Measurements from ENCODE around the gene SPOCK2. TPM values are rescaled to one million over a fixed set of nuclear protein-coding genes. Genes with fewer than 3 reads are reported as not detected.

The SPOCK2 gene
- total RNA-seq, 1 experiment from 2014 or later, result 0.33 TPM

GRCh38 chr10:72134785-72135767, 46.7 kb upstream of the SPOCK2 start:
- intact Hi-C loops (cut with micrococcal nuclease), result no loop called here
- H3K27ac ChIP-seq (ENCODE audit: low read length), result no peak overlapping the region
- H2AFZ ChIP-seq (ENCODE audit: low read length), result no peak overlapping the region
- H3K9me2 ChIP-seq (replicated peaks; ENCODE audit: low read length), result no peaks in the 10 kb centered on the region
- BruUV-seq (replicated peaks), result no TSS peak
- H3F3A ChIP-seq (ENCODE audit: low read length, unreplicated experiment), result no peaks in the 10 kb centered on the region
- no peaks in the 10 kb centered on the region for H3K9me3 ChIP-seq (ENCODE audit: low read length)
- DNase-seq (no peak), ATAC-seq (no peak)
- H3K27me3 ChIP-seq (ENCODE audit: low read length), result no peaks in the 10 kb centered on the region
- H3K79me2 ChIP-seq (ENCODE audit: low read length), result no peaks in the 10 kb centered on the region
- no peaks in the 10 kb centered on the region for H3K36me3 ChIP-seq (ENCODE audit: low read depth, low read length)
- H3K9ac ChIP-seq (ENCODE audit: low read length), result no peak overlapping the region
- no peaks in the 10 kb centered on the region for H4K20me1 ChIP-seq (ENCODE audit: low read length)
- ChIA-PET CTCF (interaction anchor here (0.6 kb wide), 1 partner anchor 175 kb away, joined by 4 read pairs; no protein-coding TSS in a partner anchor), POLR2A (ENCODE audit: unreplicated experiment) (no interaction called here)
- no peak for TF ChIP-seq EZH2 (IDR thresholded peaks at IDR 0.05; ENCODE audit: low read length, unreplicated experiment)
- TF ChIP-seq CTCF (conservative IDR thresholded peaks at IDR 0.05; ENCODE audit: low read depth, low read length), result no peak
- TF ChIP-seq EZH2phosphoT487 (IDR thresholded peaks at IDR 0.05; ENCODE audit: borderline replicate concordance, low read length), result no peak
- no peak overlapping the region for H3K4me3 ChIP-seq (ENCODE audit: low read length)
- no peak overlapping the region for H3K4me2 ChIP-seq (ENCODE audit: low read length)
- peaks cover 6% of the 10 kb centered on the region; the same call in 1 of the 2 replicates for H3K4me1 ChIP-seq (ENCODE audit: insufficient read depth, low read length)

GRCh38 chr10:72133517-72133916, 45.2 kb upstream of the SPOCK2 start:
- Histone ChIP-seq H3K4me1 (ENCODE audit: insufficient read depth, low read length) (peaks cover 6% of the 10 kb centered on the region; the same call in 1 of the 2 replicates), H3K9me2 (replicated peaks; ENCODE audit: low read length) (no peaks in the 10 kb centered on the region), H4K20me1 (ENCODE audit: low read length) (no peaks in the 10 kb centered on the region), H2AFZ (ENCODE audit: low read length) (no peak overlapping the region), H3K4me3 (ENCODE audit: low read length) (no peak overlapping the region), H3K27me3 (ENCODE audit: low read length) (no peaks in the 10 kb centered on the region), H3K79me2 (ENCODE audit: low read length) (no peaks in the 10 kb centered on the region), H3K9ac (ENCODE audit: low read length) (no peak overlapping the region), H3K9me3 (ENCODE audit: low read length) (no peaks in the 10 kb centered on the region), H3K4me2 (ENCODE audit: low read length) (no peak overlapping the region), H3K27ac (ENCODE audit: low read length) (no peak overlapping the region), H3F3A (ENCODE audit: low read length, unreplicated experiment) (no peaks in the 10 kb centered on the region), H3K36me3 (ENCODE audit: low read depth, low read length) (no peaks in the 10 kb centered on the region)
- DNase-seq, result peak; percentile 39
- CTCF ChIA-PET, result no interaction called here
- BruUV-seq (replicated peaks), result no TSS peak
- ATAC-seq, result peak; percentile 54
- intact Hi-C loops (cut with micrococcal nuclease), result no loop called here
- POLR2A ChIA-PET (ENCODE audit: unreplicated experiment), result interaction anchor here (0.6 kb wide), 1 partner anchor 70 kb away, joined by 3 read pairs; no protein-coding TSS in a partner anchor
- TF ChIP-seq EZH2 (IDR thresholded peaks at IDR 0.05; ENCODE audit: low read length, unreplicated experiment) (no peak), EZH2phosphoT487 (IDR thresholded peaks at IDR 0.05; ENCODE audit: borderline replicate concordance, low read length) (no peak), CTCF (conservative IDR thresholded peaks at IDR 0.05; ENCODE audit: low read depth, low read length) (no peak)

- H3K36me3 ChIP-seq (ENCODE audit: low read depth, low read length), result no peaks in the 10 kb centered on the region
- H3K4me3 ChIP-seq (ENCODE audit: low read length), result no peak overlapping the region
- no peaks in the 10 kb centered on the region for H3K9me2 ChIP-seq (replicated peaks; ENCODE audit: low read length)
- TF ChIP-seq CTCF (conservative IDR thresholded peaks at IDR 0.05; ENCODE audit: low read depth, low read length) (no peak), EZH2phosphoT487 (IDR thresholded peaks at IDR 0.05; ENCODE audit: borderline replicate concordance, low read length) (no peak), EZH2 (IDR thresholded peaks at IDR 0.05; ENCODE audit: low read length, unreplicated experiment) (no peak)
- no peak overlapping the region for H3K4me2 ChIP-seq (ENCODE audit: low read length)
- ATAC-seq, result no peak
- no peaks in the 10 kb centered on the region for H4K20me1 ChIP-seq (ENCODE audit: low read length)
- H3K4me1 ChIP-seq (ENCODE audit: insufficient read depth, low read length), result peaks cover 6% of the 10 kb centered on the region; the same call in 1 of the 2 replicates
- no peak overlapping the region for H2AFZ ChIP-seq (ENCODE audit: low read length)
- POLR2A ChIA-PET (ENCODE audit: unreplicated experiment), result no interaction called here
- no peaks in the 10 kb centered on the region for H3K27me3 ChIP-seq (ENCODE audit: low read length)
- DNase-seq, result no peak
- H3K9ac ChIP-seq (ENCODE audit: low read length), result no peak overlapping the region
- H3F3A ChIP-seq (ENCODE audit: low read length, unreplicated experiment), result no peaks in the 10 kb centered on the region
- no peak overlapping the region for H3K27ac ChIP-seq (ENCODE audit: low read length)
- BruUV-seq (replicated peaks), result no TSS peak
- no peaks in the 10 kb centered on the region for H3K79me2 ChIP-seq (ENCODE audit: low read length)
- intact Hi-C loops (cut with micrococcal nuclease), result no loop called here
- CTCF ChIA-PET, result no interaction called here
- H3K9me3 ChIP-seq (ENCODE audit: low read length), result no peaks in the 10 kb centered on the region
Observed at GRCh38 chr10:72132854-72133253, 44.5 kb upstream of the SPOCK2 start.
